Epithelial cell of proximal tubule (primary cell): Measurements from ENCODE around the gene TMEM54. TPM values are rescaled to one million over a fixed set of nuclear protein-coding genes. Genes with fewer than 3 reads are reported as not detected.
"Not testable (repeated sequence)": the region's sequence is repeated elsewhere in the genome, so short reads cannot be mapped to it uniquely, and the experiment has no call there.

Source experiments
- DNase-seq: peaks from one replicate; pipeline ENCODE4 v3.0.0-alpha.2; 2011; ENCODE audit warnings: low read depth
- H3K4me3 ChIP-seq: 2 replicates; pipeline ENCODE4 v1.5.1; 2011; ENCODE audit warnings: low read depth, mild to moderate bottlenecking, low read length
- CTCF ChIP-seq: conservative IDR thresholded peaks from 2 replicates; pipeline ENCODE4 v1.5.1; 2012; ENCODE audit warnings: low read depth, mild to moderate bottlenecking, low read length
- total RNA-seq: library from RNA; depleted of rRNA; stranded (reverse); fragments of >200 nt; gene quantifications from 2 replicates; pipeline ENCODE4 v1.2.3, GENCODE V29; 2015

The TMEM54 gene
- total RNA-seq, 1 donor from 2014 or later, result 131 TPM

DNA sequence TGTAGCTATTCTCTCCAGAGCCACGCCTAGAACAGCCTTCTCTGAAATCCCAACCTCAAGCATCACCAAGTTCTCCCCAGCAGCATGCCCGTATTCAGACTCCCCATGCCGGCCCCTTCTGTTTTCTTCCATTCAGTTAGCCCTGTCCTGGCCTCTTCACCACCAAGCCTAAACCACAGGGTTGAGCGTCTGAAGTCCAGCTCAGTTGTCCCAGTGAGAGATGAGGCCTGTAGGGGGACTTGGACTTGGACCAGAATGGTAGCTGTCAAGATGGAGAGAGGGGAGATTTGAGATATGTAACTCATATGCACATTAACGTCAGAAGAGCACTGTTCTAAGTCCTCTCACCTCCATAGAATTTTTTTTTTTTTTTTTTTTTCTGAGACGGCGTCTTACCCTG is 5.5 kb upstream of the TMEM54 start:
- no peak for TF ChIP-seq CTCF
- no peak for DNase-seq
- no peak overlapping the region for H3K4me3 ChIP-seq

DNA sequence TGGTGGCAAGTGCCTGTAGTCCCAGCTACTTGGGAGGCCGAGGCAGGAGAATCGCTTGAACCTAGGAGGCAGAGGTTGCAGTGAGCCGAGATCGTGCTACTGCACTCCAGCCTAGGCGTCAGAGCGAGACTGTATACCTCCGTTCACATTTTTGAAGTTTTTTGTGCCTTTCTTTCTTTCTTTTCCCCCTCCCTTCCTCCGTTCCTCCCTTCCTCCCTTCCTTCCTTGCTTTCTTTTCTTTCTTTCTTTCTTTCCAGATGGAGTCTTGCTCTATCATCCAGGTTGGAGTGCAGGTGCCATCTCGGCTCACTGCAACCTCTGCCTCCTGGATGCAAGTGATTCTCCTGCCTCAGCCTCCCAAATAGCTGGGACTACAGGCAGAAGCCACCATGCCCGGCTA is 4.4 kb upstream of the TMEM54 start:
- DNase-seq, result not testable (repeated sequence)

DNA sequence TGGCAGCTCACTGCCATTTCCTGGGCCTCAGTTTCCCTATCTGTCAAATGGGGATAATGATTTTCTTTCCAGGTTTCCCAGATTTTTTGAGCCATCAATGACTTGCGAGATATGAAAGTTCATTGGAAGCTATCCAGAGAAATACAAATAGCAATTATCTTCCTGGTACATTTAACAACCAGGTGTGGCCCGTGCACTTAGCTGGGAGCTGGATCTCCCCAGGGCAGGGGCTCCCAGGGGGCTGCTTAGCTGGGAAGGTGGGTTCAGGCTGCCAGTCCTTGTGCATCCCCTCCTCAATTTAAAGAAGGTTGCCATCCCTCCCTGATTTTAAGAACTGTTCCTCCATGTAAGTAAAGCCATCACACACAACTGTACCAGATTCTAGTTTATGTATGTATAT is 3.6 kb upstream of the TMEM54 start:
- TF ChIP-seq CTCF, result no peak
- no peak for DNase-seq
- no peak overlapping the region for H3K4me3 ChIP-seq

More for the DNA sequence above, 4.4 kb upstream of the TMEM54 start:
- H3K4me3 ChIP-seq, result not testable (repeated sequence)

- TF ChIP-seq CTCF, result no peak
- no peak overlapping the region for H3K4me3 ChIP-seq
- DNase-seq, result no peak
These were observed 3.0 kb upstream of the TMEM54 start for GRCh38 chr1:32903991-32904785.

- TF ChIP-seq CTCF, result no peak
- H3K4me3 ChIP-seq, result no peak overlapping the region
- no peak for DNase-seq
These were observed 1.3 kb upstream of the TMEM54 start for GRCh38 chr1:32902535-32902920.

GRCh38 chr1:32901823-32902534 is 790 bp upstream of the TMEM54 start:
- H3K4me3 ChIP-seq, result peak overlapping the region; percentile 76
- DNase-seq, result no peak
- no peak for TF ChIP-seq CTCF

DNA sequence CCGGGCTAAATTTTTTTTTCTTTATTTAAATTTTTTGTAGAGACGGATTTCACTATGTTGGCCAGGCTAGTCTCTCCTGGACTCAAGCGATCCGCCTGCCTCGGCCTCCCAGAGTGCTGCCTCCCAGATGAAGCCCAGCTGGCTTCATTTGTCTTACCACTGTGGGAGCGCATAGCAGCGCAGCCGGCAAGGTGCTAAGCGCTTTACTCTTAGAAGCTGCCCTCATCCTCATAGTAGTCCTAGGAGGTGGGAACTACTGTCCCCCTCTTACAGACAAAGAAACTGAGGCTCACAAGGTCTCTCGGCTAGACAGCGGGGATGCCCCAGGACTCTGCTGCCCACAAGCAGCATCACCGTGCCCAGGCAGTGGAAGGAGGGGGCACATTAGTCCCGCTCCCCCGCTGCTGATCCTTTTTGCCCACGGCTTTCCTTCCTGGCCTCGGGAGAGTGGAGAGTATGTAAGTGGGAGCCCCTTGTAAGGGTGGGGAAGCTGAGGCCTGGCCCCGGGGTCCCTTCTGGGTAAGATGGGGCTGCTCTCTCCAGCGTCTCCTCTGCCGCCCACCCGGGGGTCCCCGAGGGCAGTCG is 726 bp downstream of the TMEM54 start:
- DNase-seq, result no peak
- H3K4me3 ChIP-seq, result peak overlapping the region; percentile 76
- TF ChIP-seq CTCF, result no peak
